K562 (cell line): ENCODE results near the gene IL20RB.

Source experiments
- CTCF ChIP-seq, 3 experiments: IDR thresholded peaks in 2 of 3; conservative IDR thresholded peaks in 1 of 3; 2 replicates each; pipeline ENCODE4 v1.5.1; 2011 to 2012; ENCODE audit warnings: low read length in 3 of 3, mild to moderate bottlenecking in 3 of 3, control low read depth in 2 of 3, improper control_type of control experiment in 1 of 3, inconsistent platforms in 1 of 3, low read depth in 1 of 3, mixed read lengths in 1 of 3, moderate library complexity in 1 of 3; ENCODE audit not compliant: insufficient read depth in 2 of 3
- FOXJ3 ChIP-seq: sonication (generic); formaldehyde crosslinking; IDR thresholded peaks from 2 replicates; pipeline ENCODE4 v1.4.0; 2020; ENCODE audit warnings: mild to moderate bottlenecking, missing genetic modification reagents
- HDGF ChIP-seq: fragments of 450-650 bp; IDR thresholded peaks from 2 replicates; pipeline ENCODE4 v1.6.1; 2016

GRCh38 chr3:137047240-137047639 lies 89.5 kb downstream of the IL20RB start:
- TF ChIP-seq HDGF (no peak), CTCF (IDR thresholded peaks at IDR 0.05 in 2 of 3, conservative IDR thresholded peaks at IDR 0.05 in 1 of 3; ENCODE audit: insufficient read depth in 2 of 3, low read depth in 1 of 3, low read length in 3 of 3) (no peak), FOXJ3 (CRISPR knock-in tag) (no peak)
